ENCODE data around the gene EVC. TPM values are rescaled to one million over a fixed set of nuclear protein-coding genes. Genes with fewer than 3 reads are reported as not detected.

EVC gene
- total and polyA plus RNA-seq, 2 donors from 2014 or later: 7.8 to 159 TPM

- peaks cover 6 to 22% (median 13%) of the 10 kb centered on the region in 3 donors for H3K36me3 ChIP-seq (ENCODE audit: control insufficient read depth in 2 of 3, insufficient read depth in 3 of 3, low read length in 3 of 3)
- no peak for FAIRE-seq
- intact Hi-C loops (cut with DNase I): no loop called here
- no peak overlapping the region for H3K27ac ChIP-seq (ENCODE audit: low read depth in 2 of 2, low read length in 2 of 2)
- no peak overlapping the region for H3K4me3 ChIP-seq (ENCODE audit: low read length in 3 of 3)
- TF ChIP-seq CTCF (IDR thresholded peaks at IDR 0.05; ENCODE audit: borderline replicate concordance, extremely low read depth, insufficient read depth): no peak
- no peaks in the 10 kb centered on the region for H3K27me3 ChIP-seq (ENCODE audit: control insufficient read depth, insufficient read depth, low read length)
- H3K9me3 ChIP-seq (ENCODE audit: control insufficient read depth in 2 of 3, insufficient read depth in 1 of 3, low read length in 3 of 3): no peaks in the 10 kb centered on the region
- no peaks in the 10 kb centered on the region for H3K4me1 ChIP-seq (ENCODE audit: control insufficient read depth in 2 of 3, insufficient read depth in 2 of 3, low read depth in 1 of 3, low read length in 3 of 3)
- H3K9ac ChIP-seq (ENCODE audit: low read length in 3 of 3): no peak overlapping the region
- no peak for DNase-seq
These were observed 46.2 kb upstream of the EVC start for GRCh38 chr4:5664778-5665177.

GRCh38 chr4:5666741-5667140 lies 44.3 kb upstream of the EVC start:
- TF ChIP-seq CTCF (IDR thresholded peaks at IDR 0.05; ENCODE audit: borderline replicate concordance, extremely low read depth, insufficient read depth): no peak
- H3K36me3 ChIP-seq (ENCODE audit: control insufficient read depth in 2 of 3, insufficient read depth in 3 of 3, low read length in 3 of 3): peaks cover 6 to 10% (median 9%) of the 10 kb centered on the region in 3 donors
- no peak overlapping the region for H3K9ac ChIP-seq (ENCODE audit: low read length in 3 of 3)
- no peak overlapping the region for H3K27ac ChIP-seq (ENCODE audit: low read depth in 2 of 2, low read length in 2 of 2)
- intact Hi-C loops (cut with DNase I): no loop called here
- DNase-seq (no peak), FAIRE-seq (no peak)
- H3K27me3 ChIP-seq (ENCODE audit: control insufficient read depth, insufficient read depth, low read length): no peaks in the 10 kb centered on the region
- no peaks in the 10 kb centered on the region for H3K9me3 ChIP-seq (ENCODE audit: control insufficient read depth in 2 of 3, insufficient read depth in 1 of 3, low read length in 3 of 3)
- no peaks in the 10 kb centered on the region for H3K4me1 ChIP-seq (ENCODE audit: control insufficient read depth in 2 of 3, insufficient read depth in 2 of 3, low read depth in 1 of 3, low read length in 3 of 3)
- H3K4me3 ChIP-seq (ENCODE audit: low read length in 3 of 3): no peak overlapping the region

- FAIRE-seq (no peak), DNase-seq (no peak)
- no peak for TF ChIP-seq CTCF (IDR thresholded peaks at IDR 0.05; ENCODE audit: borderline replicate concordance, extremely low read depth, insufficient read depth)
- intact Hi-C loops (cut with DNase I): no loop called here
- H3K9me3 ChIP-seq (ENCODE audit: control insufficient read depth in 2 of 3, insufficient read depth in 1 of 3, low read length in 3 of 3): no peaks in the 10 kb centered on the region
- no peaks in the 10 kb centered on the region for H3K27me3 ChIP-seq (ENCODE audit: control insufficient read depth, insufficient read depth, low read length)
- no peak overlapping the region for H3K27ac ChIP-seq (ENCODE audit: low read depth in 2 of 2, low read length in 2 of 2)
- H3K4me1 ChIP-seq (ENCODE audit: control insufficient read depth in 2 of 3, insufficient read depth in 2 of 3, low read depth in 1 of 3, low read length in 3 of 3): no peaks in the 10 kb centered on the region
- H3K9ac ChIP-seq (ENCODE audit: low read length in 3 of 3): no peak overlapping the region
- H3K4me3 ChIP-seq (ENCODE audit: low read length in 3 of 3): no peak overlapping the region
- peaks cover 4 to 11% (median 5%) of the 10 kb centered on the region in 3 donors for H3K36me3 ChIP-seq (ENCODE audit: control insufficient read depth in 2 of 3, insufficient read depth in 3 of 3, low read length in 3 of 3)
These were observed 34.2 kb upstream of the EVC start for GRCh38 chr4:5676763-5677162.

DNA sequence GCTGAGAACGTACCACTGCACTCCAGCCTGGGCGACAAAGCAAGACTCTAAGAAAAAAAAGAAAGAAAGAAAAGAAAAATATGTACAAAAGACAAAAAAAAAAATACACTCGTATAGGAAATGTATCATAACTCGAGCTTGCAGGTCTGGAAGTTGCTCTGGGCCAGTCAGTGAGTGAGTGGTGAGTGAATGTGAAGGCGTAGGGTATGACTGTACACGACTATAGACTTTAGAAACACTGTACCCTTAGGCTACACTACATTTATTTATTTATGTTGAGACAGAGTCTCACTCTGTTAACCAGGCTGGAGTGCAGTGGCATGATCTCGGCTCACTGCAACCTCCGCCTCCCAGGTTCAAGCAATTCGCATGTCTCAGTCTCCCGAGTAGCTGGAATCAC lies 32.0 kb upstream of the EVC start:
- DNase-seq (no peak), FAIRE-seq (no peak)
- Histone ChIP-seq H3K27me3 (ENCODE audit: control insufficient read depth, insufficient read depth, low read length) (no peaks in the 10 kb centered on the region), H3K27ac (ENCODE audit: low read depth in 2 of 2, low read length in 2 of 2) (no peak overlapping the region), H3K4me1 (ENCODE audit: control insufficient read depth in 2 of 3, insufficient read depth in 2 of 3, low read depth in 1 of 3, low read length in 3 of 3) (no peaks in the 10 kb centered on the region), H3K4me3 (ENCODE audit: low read length in 3 of 3) (no peak overlapping the region), H3K9ac (ENCODE audit: low read length in 3 of 3) (no peak overlapping the region), H3K9me3 (ENCODE audit: control insufficient read depth in 2 of 3, insufficient read depth in 1 of 3, low read length in 3 of 3) (no peaks in the 10 kb centered on the region), H3K36me3 (ENCODE audit: control insufficient read depth in 2 of 3, insufficient read depth in 3 of 3, low read length in 3 of 3) (peaks cover 2 to 13% (median 4%) of the 10 kb centered on the region in 3 donors)
- no peak for TF ChIP-seq CTCF (IDR thresholded peaks at IDR 0.05; ENCODE audit: borderline replicate concordance, extremely low read depth, insufficient read depth)
- intact Hi-C loops (cut with DNase I): no loop called here
